ENCODE results near the gene GPRASP1. TPM values are rescaled to one million over a fixed set of nuclear protein-coding genes. Genes with fewer than 3 reads are reported as not detected.

The GPRASP1 gene
- polyA plus RNA-seq, 3 donors = 0.03 to 0.47 TPM; not detected in 1

DNA sequence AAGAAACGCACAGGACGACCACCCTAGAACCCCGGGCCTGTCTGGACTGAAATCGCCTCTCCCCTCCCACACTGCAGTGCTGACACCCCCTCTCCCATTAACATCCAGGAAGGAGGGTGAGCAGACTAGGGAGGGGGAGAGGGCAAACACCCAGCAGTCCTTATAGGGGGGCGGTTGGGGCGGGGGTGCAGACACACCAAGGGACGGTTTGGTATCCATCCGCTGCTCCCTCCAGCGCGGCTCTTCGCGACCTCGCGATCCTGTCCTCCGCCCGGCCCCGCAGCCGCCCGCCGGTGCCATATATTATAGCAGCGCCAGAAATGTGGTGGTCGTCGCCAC, 411 bp upstream of the GPRASP1 start:
- Mint-ChIP-seq H3K27ac (no peak overlapping the region), H3K36me3 (peaks cover 5 to 9% of the 10 kb centered on the region in 2 donors), H3K4me1 (peaks cover 11% of the 10 kb centered on the region), H3K27me3 (ENCODE audit: low read depth in 3 of 3) (peaks cover 7 to 21% (median 7%) of the 10 kb centered on the region in 3 donors), H3K9me3 (peaks cover 0 to 13% (median 4%) of the 10 kb centered on the region in 7 donors), H3K4me3 (peak overlapping the region; percentile 88 to 92)
- TF ChIP-seq, protein P1, sequence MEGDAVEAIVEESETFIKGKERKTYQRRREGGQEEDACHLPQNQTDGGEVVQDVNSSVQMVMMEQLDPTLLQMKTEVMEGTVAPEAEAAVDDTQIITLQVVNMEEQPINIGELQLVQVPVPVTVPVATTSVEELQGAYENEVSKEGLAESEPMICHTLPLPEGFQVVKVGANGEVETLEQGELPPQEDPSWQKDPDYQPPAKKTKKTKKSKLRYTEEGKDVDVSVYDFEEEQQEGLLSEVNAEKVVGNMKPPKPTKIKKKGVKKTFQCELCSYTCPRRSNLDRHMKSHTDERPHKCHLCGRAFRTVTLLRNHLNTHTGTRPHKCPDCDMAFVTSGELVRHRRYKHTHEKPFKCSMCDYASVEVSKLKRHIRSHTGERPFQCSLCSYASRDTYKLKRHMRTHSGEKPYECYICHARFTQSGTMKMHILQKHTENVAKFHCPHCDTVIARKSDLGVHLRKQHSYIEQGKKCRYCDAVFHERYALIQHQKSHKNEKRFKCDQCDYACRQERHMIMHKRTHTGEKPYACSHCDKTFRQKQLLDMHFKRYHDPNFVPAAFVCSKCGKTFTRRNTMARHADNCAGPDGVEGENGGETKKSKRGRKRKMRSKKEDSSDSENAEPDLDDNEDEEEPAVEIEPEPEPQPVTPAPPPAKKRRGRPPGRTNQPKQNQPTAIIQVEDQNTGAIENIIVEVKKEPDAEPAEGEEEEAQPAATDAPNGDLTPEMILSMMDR (IDR thresholded peaks at IDR 0.05) = no peak
- intact Hi-C loops (cut with micrococcal nuclease) = no loop called here
- Histone ChIP-seq H3K4me1 (ENCODE audit: control insufficient read depth in 1 of 2, insufficient read depth in 2 of 2, low read length in 2 of 2) (peaks cover 9 to 12% of the 10 kb centered on the region in 2 donors), H3K27me3 (ENCODE audit: control insufficient read depth in 2 of 2, insufficient read depth in 2 of 2, low read length in 2 of 2) (peaks cover 0 to 5% of the 10 kb centered on the region in 2 donors), H4K20me1 (ENCODE audit: insufficient read depth, low read length) (no peaks in the 10 kb centered on the region), H3K4me3 (replicated peaks in 1 of 3; ENCODE audit: low read depth in 2 of 3, low read length in 3 of 3) (peak overlapping the region; percentile 26 to 73 (median 44)), H3K27ac (ENCODE audit: low read depth in 1 of 2, low read length in 2 of 2) (no peak overlapping the region), H3K4me2 (replicated peaks; ENCODE audit: extremely low read depth, low read length, poor library complexity, severe bottlenecking) (peak overlapping the region; percentile 75), H3K9ac (ENCODE audit: insufficient read depth, low read length, poor library complexity, severe bottlenecking) (peak overlapping the region; percentile 40), H3K79me2 (ENCODE audit: insufficient read depth, low read length) (no peaks in the 10 kb centered on the region), H2AFZ (ENCODE audit: insufficient read depth, low read depth, low read length, poor library complexity, severe bottlenecking) (peak overlapping the region; percentile 68), H3K9me3 (replicated peaks in 1 of 2; ENCODE audit: control insufficient read depth in 1 of 2, insufficient read depth in 1 of 2, low read length in 2 of 2) (no peaks in the 10 kb centered on the region), H3K36me3 (replicated peaks in 1 of 2; ENCODE audit: control insufficient read depth in 1 of 2, insufficient read depth in 2 of 2, low read length in 2 of 2) (no peaks in the 10 kb centered on the region)
- WGBS (ENCODE audit: insufficient coverage) = 0% methylated on average over 16 of the region's 23 CpGs
- DNase-seq = no peak

DNA sequence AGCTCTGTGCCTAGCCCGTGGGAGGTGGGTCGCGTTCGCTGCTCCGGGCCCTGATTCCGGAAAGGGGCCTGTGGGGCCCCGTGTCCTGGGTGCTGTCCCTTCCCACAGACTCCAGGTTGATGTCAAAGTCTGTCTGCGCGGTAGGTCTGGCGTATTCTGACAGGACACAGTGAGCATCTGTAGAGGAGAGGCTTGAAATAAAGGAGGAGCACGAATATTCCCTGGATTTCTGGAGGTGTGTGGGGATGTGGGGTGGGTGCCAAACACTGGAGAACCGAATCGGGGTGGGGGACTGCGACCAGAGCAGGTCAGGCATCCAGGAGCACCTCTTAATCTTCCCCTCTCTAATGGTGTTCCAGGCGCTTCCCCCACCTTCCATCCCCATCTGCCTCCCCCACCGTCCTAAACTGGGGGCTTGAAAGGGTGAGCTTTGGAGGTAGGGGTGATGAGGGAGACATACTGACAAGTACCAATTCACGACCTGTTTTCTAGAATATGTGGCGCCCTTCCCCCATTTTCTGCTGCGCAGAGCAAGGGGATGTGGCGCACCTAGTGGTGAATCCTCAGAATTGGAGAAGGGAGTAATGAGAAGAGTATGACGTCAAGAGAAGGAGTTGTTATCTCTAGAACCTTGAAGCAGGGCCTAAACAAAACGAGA, 877 bp downstream of the GPRASP1 start:
- H3K9me3 ChIP-seq (replicated peaks in 1 of 2; ENCODE audit: control insufficient read depth in 1 of 2, insufficient read depth in 1 of 2, low read length in 2 of 2) = no peaks in the 10 kb centered on the region
- peak; percentile 15 to 22 (median 20) for DNase-seq
- peak overlapping the region; percentile 75 for H3K4me2 ChIP-seq (replicated peaks; ENCODE audit: extremely low read depth, low read length, poor library complexity, severe bottlenecking)
- no peak overlapping the region for H3K27ac ChIP-seq (ENCODE audit: low read depth in 1 of 2, low read length in 2 of 2)
- H2AFZ ChIP-seq (ENCODE audit: insufficient read depth, low read depth, low read length, poor library complexity, severe bottlenecking) = peak overlapping the region; percentile 68
- H3K36me3 ChIP-seq (replicated peaks in 1 of 2; ENCODE audit: control insufficient read depth in 1 of 2, insufficient read depth in 2 of 2, low read length in 2 of 2) = no peaks in the 10 kb centered on the region
- no peaks in the 10 kb centered on the region for H3K79me2 ChIP-seq (ENCODE audit: insufficient read depth, low read length)
- H3K36me3 Mint-ChIP-seq = peaks cover 5 to 6% of the 10 kb centered on the region in 2 donors
- intact Hi-C loops (cut with micrococcal nuclease) = no loop called here
- WGBS (ENCODE audit: insufficient coverage) = 13% methylated on average over 10 of the region's 22 CpGs
- TF ChIP-seq, protein P1 (IDR thresholded peaks at IDR 0.05) = peak; percentile 49
- no peaks in the 10 kb centered on the region for H4K20me1 ChIP-seq (ENCODE audit: insufficient read depth, low read length)
- H3K4me1 Mint-ChIP-seq = peaks cover 11% of the 10 kb centered on the region
- H3K4me3 Mint-ChIP-seq = peak overlapping the region; percentile 80 to 88
- H3K9me3 Mint-ChIP-seq = peaks cover 0 to 12% (median 4%) of the 10 kb centered on the region in 7 donors
- peaks cover 9 to 21% (median 11%) of the 10 kb centered on the region in 3 donors for H3K27me3 Mint-ChIP-seq (ENCODE audit: low read depth in 3 of 3)
- peaks cover 0 to 5% of the 10 kb centered on the region in 2 donors for H3K27me3 ChIP-seq (ENCODE audit: control insufficient read depth in 2 of 2, insufficient read depth in 2 of 2, low read length in 2 of 2)
- peak overlapping the region; percentile 40 for H3K9ac ChIP-seq (ENCODE audit: insufficient read depth, low read length, poor library complexity, severe bottlenecking)
- H3K27ac Mint-ChIP-seq = peak overlapping the region in 1 of 7 donors; percentile 72
- peaks cover 9 to 12% of the 10 kb centered on the region in 2 donors for H3K4me1 ChIP-seq (ENCODE audit: control insufficient read depth in 1 of 2, insufficient read depth in 2 of 2, low read length in 2 of 2)
- peak overlapping the region; percentile 26 to 73 (median 44) for H3K4me3 ChIP-seq (replicated peaks in 1 of 3; ENCODE audit: low read depth in 2 of 3, low read length in 3 of 3)

All from CD14-positive monocyte (primary cell).